Liver (tissue), 9 donors: Measurements from ENCODE around the gene WARS2. TPM values are rescaled to one million over a fixed set of nuclear protein-coding genes. Genes with fewer than 3 reads are reported as not detected.
"Not testable (repeated sequence)": the region's sequence is repeated elsewhere in the genome, so short reads cannot be mapped to it uniquely, and the experiment has no call there.

Experiments used
- DNase-seq: peaks from one replicate; pipeline ENCODE4 v3.0.0-alpha.2; 2017; ENCODE audit warnings: low spot score
- H3K27ac ChIP-seq, 2 donors: one replicate each; pipeline ENCODE4 v1.7.0; 2013; ENCODE audit warnings: inconsistent platforms in 2 of 2, low read length in 2 of 2, control low read depth in 1 of 2, low read depth in 1 of 2, mild to moderate bottlenecking in 1 of 2
- H3K27me3 ChIP-seq, 4 donors: one replicate each; pipeline versions ENCODE4 v1.6.1 to v1.7.0; 2013; ENCODE audit warnings: low read length in 3 of 4, inconsistent platforms in 1 of 4, mild to moderate bottlenecking in 1 of 4, moderate library complexity in 1 of 4; ENCODE audit not compliant: control insufficient read depth in 4 of 4, insufficient read depth in 4 of 4
- H3K36me3 ChIP-seq, 4 donors: one replicate each; pipeline versions ENCODE4 v1.6.1 to v1.7.0; 2013; ENCODE audit warnings: low read length in 3 of 4, mild to moderate bottlenecking in 3 of 4, low read depth in 1 of 4, moderate library complexity in 1 of 4; ENCODE audit not compliant: control insufficient read depth in 4 of 4, insufficient read depth in 3 of 4
- H3K4me1 ChIP-seq, 4 donors: one replicate each; pipeline versions ENCODE4 v1.6.1 to v1.7.0; 2013; ENCODE audit warnings: low read length in 3 of 4, mild to moderate bottlenecking in 3 of 4, moderate library complexity in 1 of 4; ENCODE audit not compliant: control insufficient read depth in 4 of 4, insufficient read depth in 4 of 4
- H3K4me3 ChIP-seq, 3 donors: one replicate each; pipeline versions ENCODE4 v1.6.1 to v1.7.0; 2013; ENCODE audit warnings: low read length in 3 of 3, control low read depth in 1 of 3, low read depth in 1 of 3, mild to moderate bottlenecking in 1 of 3
- H3K9ac ChIP-seq, 2 donors: one replicate each; pipeline ENCODE4 v1.7.0; 2013; ENCODE audit warnings: low read length in 2 of 2, mild to moderate bottlenecking in 2 of 2, moderate library complexity in 2 of 2, control low read depth in 1 of 2, low read depth in 1 of 2
- H3K9me3 ChIP-seq, 4 donors: one replicate each; pipeline versions ENCODE4 v1.6.1 to v1.7.0; 2013; ENCODE audit warnings: low read length in 3 of 4; ENCODE audit not compliant: control insufficient read depth in 4 of 4
- EGR1 ChIP-seq, 2 donors: IDR thresholded peaks; 2 replicates each; pipeline ENCODE4 v1.6.1; 2016 to 2018; ENCODE audit warnings: antibody characterized with exemption in 2 of 2, low read depth in 2 of 2
- FOXA1 ChIP-seq: IDR thresholded peaks from 2 replicates; pipeline ENCODE4 v1.6.1; 2016; ENCODE audit warnings: antibody characterized with exemption
- FOXA2 ChIP-seq: IDR thresholded peaks from 2 replicates; pipeline ENCODE4 v1.6.1; 2016; ENCODE audit warnings: antibody characterized with exemption
- GABPA ChIP-seq, 2 donors: IDR thresholded peaks in 1 of 2; conservative IDR thresholded peaks in 1 of 2; 2 replicates each; pipeline ENCODE4 v1.6.1; 2016; ENCODE audit warnings: antibody characterized with exemption in 2 of 2, mild to moderate bottlenecking in 1 of 2, moderate library complexity in 1 of 2
- HNF4G ChIP-seq: IDR thresholded peaks from 2 replicates; pipeline ENCODE4 v1.6.1; 2016; ENCODE audit warnings: antibody characterized with exemption
- JUND ChIP-seq, 2 donors: IDR thresholded peaks; 2 replicates each; pipeline ENCODE4 v1.6.1; 2016; ENCODE audit warnings: antibody characterized with exemption in 2 of 2
- NR2F2 ChIP-seq: IDR thresholded peaks from 2 replicates; pipeline ENCODE4 v1.6.1; 2016; ENCODE audit warnings: antibody characterized with exemption
- RAD21 ChIP-seq, 2 donors: IDR thresholded peaks; 2 replicates each; pipeline ENCODE4 v1.6.1; 2016; ENCODE audit warnings: antibody characterized with exemption in 2 of 2, mild to moderate bottlenecking in 2 of 2
- RXRA ChIP-seq, 2 donors: IDR thresholded peaks; 2 replicates each; pipeline ENCODE4 v1.6.1; 2017 to 2018; ENCODE audit warnings: antibody characterized with exemption in 2 of 2, mild to moderate bottlenecking in 1 of 2
- SP1 ChIP-seq: IDR thresholded peaks from 2 replicates; pipeline ENCODE4 v1.6.1; 2018; ENCODE audit warnings: antibody characterized with exemption, mild to moderate bottlenecking
- TAF1 ChIP-seq: conservative IDR thresholded peaks from 2 replicates; pipeline ENCODE4 v1.6.1; 2016; ENCODE audit warnings: antibody characterized with exemption, mild to moderate bottlenecking
- YY1 ChIP-seq: IDR thresholded peaks from 2 replicates; pipeline ENCODE4 v1.6.1; 2016; ENCODE audit warnings: antibody characterized with exemption, mild to moderate bottlenecking
- WGBS: extraction: QIAGEN DNeasy Blood & Tissue Kit; methylation state at CpG from one replicate; pipeline ENCODE4 v1.1.7; 2013; 5-methylcytosine and 5-hydroxymethylcytosine counted together
- polyA plus RNA-seq, 2 donors: library from polyadenylated mRNA; stranded (reverse) in 1 of 2; unstranded in 1 of 2; fragments of 200-250 nt in 1 of 2; fragments of >200 nt in 1 of 2; fragmentation: Nextera tagmentation in 1 of 2; extraction: Ambion mirVana in 1 of 2; gene quantifications; one replicate each; pipeline versions ENCODE4 v1.2.1 to v1.2.3, GENCODE V29; 2013 to 2015
- total RNA-seq, 2 donors: library from RNA; depleted of rRNA; stranded (reverse); fragments of >200 nt; gene quantifications; one replicate each; pipeline ENCODE4 v1.2.3, GENCODE V29; 2014
- TF ChIP-seq, protein P1 (sequence below): IDR thresholded peaks from 2 replicates; pipeline ENCODE4 v1.6.1; 2016; ENCODE audit warnings: antibody characterized with exemption, mild to moderate bottlenecking
- TF ChIP-seq, protein P2 (sequence below): fragments of 150-350 bp; IDR thresholded peaks from 2 replicates; pipeline ENCODE4 v1.5.1; 2017; ENCODE audit warnings: improper control_type of control experiment, low read depth, low read length; ENCODE audit not compliant: missing input control
- TF ChIP-seq, protein P3 (sequence below): IDR thresholded peaks from 2 replicates; pipeline ENCODE4 v1.6.1; 2016; ENCODE audit warnings: antibody characterized with exemption
- TF ChIP-seq, protein P4 (sequence below): IDR thresholded peaks from 2 replicates; pipeline ENCODE4 v1.6.1; 2016; ENCODE audit warnings: antibody characterized with exemption
- TF ChIP-seq, protein P5 (sequence below): IDR thresholded peaks from 2 replicates; pipeline ENCODE4 v1.6.1; 2016; ENCODE audit warnings: antibody characterized with exemption
- donor health status: healthy.
- donor health status: healthy.
- donor health status: healthy.
- donor health status: healthy.
- donor health status: healthy.

WARS2 gene
- total and polyA plus RNA-seq, 4 donors: 3.5 to 14.5 (median 7.0) TPM

DNA sequence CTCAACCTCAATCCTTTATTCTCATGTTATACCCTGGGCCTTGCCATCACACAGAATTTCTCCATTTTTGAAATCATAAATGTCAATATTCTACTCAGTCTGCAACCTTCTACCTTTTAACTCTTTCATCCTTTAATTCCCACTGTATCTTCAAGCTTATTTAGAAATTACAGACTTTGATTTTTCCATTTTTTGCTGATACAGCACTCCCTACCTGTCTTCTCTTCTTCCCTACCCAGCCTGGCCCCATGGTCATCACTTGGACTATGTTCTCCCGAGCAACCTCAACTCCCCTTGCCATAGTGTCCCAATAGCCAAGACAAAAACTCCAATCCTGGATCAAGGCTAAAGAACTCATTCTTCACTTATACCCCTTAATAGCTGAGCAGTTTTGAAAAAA lies 14.6 kb downstream of the WARS2 start:
- 98% methylated on average over 1 of the region's 1 CpG for WGBS
- Histone ChIP-seq H3K27ac (no peak overlapping the region), H3K9me3 (peaks cover 0 to 2% (median 0%) of the 10 kb centered on the region in 4 donors), H3K36me3 (no peaks in the 10 kb centered on the region), H3K4me3 (no peak overlapping the region), H3K4me1 (no peaks in the 10 kb centered on the region), H3K27me3 (no peaks in the 10 kb centered on the region), H3K9ac (no peak overlapping the region)
- TF ChIP-seq, protein P1, sequence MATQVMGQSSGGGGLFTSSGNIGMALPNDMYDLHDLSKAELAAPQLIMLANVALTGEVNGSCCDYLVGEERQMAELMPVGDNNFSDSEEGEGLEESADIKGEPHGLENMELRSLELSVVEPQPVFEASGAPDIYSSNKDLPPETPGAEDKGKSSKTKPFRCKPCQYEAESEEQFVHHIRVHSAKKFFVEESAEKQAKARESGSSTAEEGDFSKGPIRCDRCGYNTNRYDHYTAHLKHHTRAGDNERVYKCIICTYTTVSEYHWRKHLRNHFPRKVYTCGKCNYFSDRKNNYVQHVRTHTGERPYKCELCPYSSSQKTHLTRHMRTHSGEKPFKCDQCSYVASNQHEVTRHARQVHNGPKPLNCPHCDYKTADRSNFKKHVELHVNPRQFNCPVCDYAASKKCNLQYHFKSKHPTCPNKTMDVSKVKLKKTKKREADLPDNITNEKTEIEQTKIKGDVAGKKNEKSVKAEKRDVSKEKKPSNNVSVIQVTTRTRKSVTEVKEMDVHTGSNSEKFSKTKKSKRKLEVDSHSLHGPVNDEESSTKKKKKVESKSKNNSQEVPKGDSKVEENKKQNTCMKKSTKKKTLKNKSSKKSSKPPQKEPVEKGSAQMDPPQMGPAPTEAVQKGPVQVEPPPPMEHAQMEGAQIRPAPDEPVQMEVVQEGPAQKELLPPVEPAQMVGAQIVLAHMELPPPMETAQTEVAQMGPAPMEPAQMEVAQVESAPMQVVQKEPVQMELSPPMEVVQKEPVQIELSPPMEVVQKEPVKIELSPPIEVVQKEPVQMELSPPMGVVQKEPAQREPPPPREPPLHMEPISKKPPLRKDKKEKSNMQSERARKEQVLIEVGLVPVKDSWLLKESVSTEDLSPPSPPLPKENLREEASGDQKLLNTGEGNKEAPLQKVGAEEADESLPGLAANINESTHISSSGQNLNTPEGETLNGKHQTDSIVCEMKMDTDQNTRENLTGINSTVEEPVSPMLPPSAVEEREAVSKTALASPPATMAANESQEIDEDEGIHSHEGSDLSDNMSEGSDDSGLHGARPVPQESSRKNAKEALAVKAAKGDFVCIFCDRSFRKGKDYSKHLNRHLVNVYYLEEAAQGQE: no peak
- no peak for TF ChIP-seq NR2F2
- TF ChIP-seq RAD21 (IDR thresholded peaks at IDR 0.05): no peak
- no peak for TF ChIP-seq HNF4G
- TF ChIP-seq FOXA1: no peak
- TF ChIP-seq, protein P2, sequence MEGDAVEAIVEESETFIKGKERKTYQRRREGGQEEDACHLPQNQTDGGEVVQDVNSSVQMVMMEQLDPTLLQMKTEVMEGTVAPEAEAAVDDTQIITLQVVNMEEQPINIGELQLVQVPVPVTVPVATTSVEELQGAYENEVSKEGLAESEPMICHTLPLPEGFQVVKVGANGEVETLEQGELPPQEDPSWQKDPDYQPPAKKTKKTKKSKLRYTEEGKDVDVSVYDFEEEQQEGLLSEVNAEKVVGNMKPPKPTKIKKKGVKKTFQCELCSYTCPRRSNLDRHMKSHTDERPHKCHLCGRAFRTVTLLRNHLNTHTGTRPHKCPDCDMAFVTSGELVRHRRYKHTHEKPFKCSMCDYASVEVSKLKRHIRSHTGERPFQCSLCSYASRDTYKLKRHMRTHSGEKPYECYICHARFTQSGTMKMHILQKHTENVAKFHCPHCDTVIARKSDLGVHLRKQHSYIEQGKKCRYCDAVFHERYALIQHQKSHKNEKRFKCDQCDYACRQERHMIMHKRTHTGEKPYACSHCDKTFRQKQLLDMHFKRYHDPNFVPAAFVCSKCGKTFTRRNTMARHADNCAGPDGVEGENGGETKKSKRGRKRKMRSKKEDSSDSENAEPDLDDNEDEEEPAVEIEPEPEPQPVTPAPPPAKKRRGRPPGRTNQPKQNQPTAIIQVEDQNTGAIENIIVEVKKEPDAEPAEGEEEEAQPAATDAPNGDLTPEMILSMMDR: no peak
- no peak for TF ChIP-seq TAF1
- TF ChIP-seq RXRA (IDR thresholded peaks at IDR 0.05): no peak
- no peak for TF ChIP-seq GABPA (IDR thresholded peaks at IDR 0.05 in 1 of 2, conservative IDR thresholded peaks at IDR 0.05 in 1 of 2)
- no peak for TF ChIP-seq YY1
- TF ChIP-seq, protein P3, sequence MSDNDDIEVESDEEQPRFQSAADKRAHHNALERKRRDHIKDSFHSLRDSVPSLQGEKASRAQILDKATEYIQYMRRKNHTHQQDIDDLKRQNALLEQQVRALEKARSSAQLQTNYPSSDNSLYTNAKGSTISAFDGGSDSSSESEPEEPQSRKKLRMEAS: no peak
- no peak for TF ChIP-seq JUND (IDR thresholded peaks at IDR 0.05)
- TF ChIP-seq, protein P4, sequence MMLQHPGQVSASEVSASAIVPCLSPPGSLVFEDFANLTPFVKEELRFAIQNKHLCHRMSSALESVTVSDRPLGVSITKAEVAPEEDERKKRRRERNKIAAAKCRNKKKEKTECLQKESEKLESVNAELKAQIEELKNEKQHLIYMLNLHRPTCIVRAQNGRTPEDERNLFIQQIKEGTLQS: no peak
- TF ChIP-seq EGR1 (IDR thresholded peaks at IDR 0.05; ENCODE audit: low read depth in 2 of 2): no peak
- TF ChIP-seq, protein P5, sequence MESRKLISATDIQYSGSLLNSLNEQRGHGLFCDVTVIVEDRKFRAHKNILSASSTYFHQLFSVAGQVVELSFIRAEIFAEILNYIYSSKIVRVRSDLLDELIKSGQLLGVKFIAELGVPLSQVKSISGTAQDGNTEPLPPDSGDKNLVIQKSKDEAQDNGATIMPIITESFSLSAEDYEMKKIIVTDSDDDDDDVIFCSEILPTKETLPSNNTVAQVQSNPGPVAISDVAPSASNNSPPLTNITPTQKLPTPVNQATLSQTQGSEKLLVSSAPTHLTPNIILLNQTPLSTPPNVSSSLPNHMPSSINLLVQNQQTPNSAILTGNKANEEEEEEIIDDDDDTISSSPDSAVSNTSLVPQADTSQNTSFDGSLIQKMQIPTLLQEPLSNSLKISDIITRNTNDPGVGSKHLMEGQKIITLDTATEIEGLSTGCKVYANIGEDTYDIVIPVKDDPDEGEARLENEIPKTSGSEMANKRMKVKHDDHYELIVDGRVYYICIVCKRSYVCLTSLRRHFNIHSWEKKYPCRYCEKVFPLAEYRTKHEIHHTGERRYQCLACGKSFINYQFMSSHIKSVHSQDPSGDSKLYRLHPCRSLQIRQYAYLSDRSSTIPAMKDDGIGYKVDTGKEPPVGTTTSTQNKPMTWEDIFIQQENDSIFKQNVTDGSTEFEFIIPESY: no peak
- no peak for TF ChIP-seq FOXA2
- no peak for TF ChIP-seq SP1
- DNase-seq: no peak

DNA sequence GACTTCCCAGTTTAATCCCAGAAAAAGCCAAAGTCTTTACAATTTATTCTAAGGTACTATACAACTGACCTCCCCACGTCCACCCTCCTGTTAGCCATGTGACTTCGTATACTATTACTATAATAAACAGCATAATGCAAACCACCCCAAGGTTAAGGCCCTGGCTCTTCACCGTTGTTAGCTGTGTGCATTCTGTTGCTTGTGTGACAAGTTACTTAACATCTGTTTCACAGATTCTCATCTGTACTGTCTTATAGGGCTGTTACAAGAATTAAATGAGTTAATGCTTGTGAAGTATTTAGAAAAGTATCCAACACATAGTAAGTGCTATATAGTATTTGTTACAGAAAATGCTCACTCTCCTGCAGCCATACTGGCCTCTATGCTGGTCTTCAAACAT lies 15.7 kb downstream of the WARS2 start:
- Histone ChIP-seq H3K9me3 (peaks cover 0 to 2% (median 0%) of the 10 kb centered on the region in 4 donors), H3K9ac (no peak overlapping the region), H3K27ac (no peak overlapping the region), H3K4me3 (no peak overlapping the region), H3K4me1 (no peaks in the 10 kb centered on the region), H3K27me3 (no peaks in the 10 kb centered on the region), H3K36me3 (no peaks in the 10 kb centered on the region)
- 94% methylated on average over 3 of the region's 3 CpGs for WGBS
- TF ChIP-seq NR2F2 (no peak), JUND (IDR thresholded peaks at IDR 0.05) (no peak), SP1 (no peak), HNF4G (no peak), GABPA (IDR thresholded peaks at IDR 0.05 in 1 of 2, conservative IDR thresholded peaks at IDR 0.05 in 1 of 2) (no peak), YY1 (no peak), RAD21 (IDR thresholded peaks at IDR 0.05) (no peak), EGR1 (IDR thresholded peaks at IDR 0.05; ENCODE audit: low read depth in 2 of 2) (no peak)
- TF ChIP-seq, protein P4: no peak
- no peak for DNase-seq

DNA sequence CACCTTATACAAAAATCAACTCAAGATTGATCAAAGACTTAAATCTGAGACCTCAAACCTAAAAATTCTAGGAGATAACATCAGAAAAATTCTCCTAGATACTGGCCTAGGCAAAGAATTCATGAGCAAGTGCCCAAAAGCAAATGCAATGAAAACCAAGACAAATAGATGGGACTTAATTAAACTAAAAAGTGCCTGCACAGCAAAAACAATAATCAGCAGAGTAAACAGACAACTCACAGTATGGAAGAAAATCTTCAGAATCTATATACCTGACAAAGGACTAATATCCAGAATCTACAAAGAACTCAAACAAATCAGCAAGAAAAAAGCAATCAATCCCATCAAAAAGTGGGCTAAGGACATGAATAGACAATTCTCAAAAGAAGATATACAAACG lies 18.6 kb downstream of the WARS2 start:
- not testable (repeated sequence) for H3K4me1 ChIP-seq, H3K27me3 ChIP-seq, DNase-seq, H3K4me3 ChIP-seq, H3K36me3 ChIP-seq, H3K9me3 ChIP-seq, H3K27ac ChIP-seq, H3K9ac ChIP-seq
- WGBS: 93% methylated on average over 1 of the region's 1 CpG
